ENCODE results near the gene EPAS1.

EPAS1 gene

DNA sequence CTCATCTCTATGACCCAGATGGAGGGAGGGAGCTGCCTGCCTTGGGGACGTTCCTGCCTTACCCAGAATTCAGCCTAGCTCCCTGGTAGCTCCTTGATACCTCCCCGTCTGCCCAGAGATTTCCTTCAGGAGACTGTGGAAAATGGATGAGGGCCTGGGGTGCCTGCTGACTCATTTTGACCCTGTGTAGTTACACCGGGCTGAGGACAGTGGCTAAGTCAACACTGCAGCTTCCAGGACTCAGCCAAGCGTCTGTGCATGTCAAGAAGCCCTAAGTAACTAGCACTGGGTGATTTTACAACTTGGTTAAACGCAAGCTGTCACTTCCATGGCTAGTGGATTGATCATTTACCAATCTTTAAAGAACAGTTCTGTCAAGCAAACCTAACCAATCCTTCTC is 23.3 kb upstream of the EPAS1 start:
- no peak for DNase-seq

DNA sequence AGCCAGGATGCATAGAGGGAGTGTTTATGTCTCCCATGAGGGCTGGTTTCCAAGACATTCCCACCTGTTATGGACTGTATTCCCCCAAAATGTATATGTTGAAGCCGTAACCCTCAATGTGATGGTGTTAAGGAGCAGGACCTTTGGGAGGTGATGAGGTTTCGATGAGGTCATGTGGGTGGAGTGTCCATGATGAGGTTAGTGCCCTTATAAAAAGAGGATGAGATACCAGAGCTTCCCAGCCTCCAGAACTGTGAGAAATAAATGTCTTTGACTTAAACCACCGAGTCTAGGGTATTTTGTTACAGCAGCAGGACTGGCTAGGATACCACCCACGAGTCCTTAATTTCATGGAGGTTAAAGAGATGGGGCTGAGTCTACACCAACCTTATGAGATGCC is 22.6 kb upstream of the EPAS1 start:
- DNase-seq: no peak

DNA sequence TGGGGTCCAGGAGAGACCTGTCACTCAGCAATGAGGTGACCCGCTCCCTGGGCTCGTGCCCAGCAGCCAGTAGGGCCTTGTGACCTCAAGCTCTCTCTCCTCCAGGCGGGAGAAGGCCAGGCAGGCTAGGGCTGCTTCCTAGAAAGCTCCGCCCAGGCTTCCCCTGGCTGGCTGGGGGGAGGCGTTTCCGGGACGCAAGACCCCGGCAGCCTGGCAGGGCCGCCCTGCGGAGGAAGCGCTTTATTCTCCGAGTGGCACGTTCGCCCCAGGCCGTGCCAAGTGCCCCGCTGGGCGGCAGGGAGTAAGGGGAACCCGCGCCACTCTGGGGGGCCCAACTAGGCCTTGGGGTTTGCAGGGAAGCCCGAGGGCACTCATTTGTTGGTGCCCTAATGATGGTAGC is 21.2 kb upstream of the EPAS1 start:
- no peak for DNase-seq

DNA sequence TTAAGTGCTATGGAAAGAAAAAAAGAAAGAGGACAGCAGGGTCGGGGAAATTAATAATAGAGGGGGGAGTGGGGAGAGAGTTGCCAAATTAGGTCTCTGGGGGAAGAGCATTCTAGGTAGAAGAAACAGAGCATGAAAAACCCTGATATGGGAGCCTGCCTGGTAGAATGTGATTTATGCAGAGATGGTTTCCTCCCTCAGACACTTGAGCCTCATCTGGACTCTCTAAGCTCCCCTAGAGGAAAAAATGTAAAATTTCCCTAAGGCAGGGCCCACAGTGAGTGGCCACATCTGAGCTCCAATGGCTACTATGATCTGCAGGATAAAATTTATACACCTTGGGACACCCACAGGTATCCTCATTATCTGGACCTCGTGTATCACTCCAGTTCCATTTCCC is 20.6 kb upstream of the EPAS1 start:
- no peak for DNase-seq

DNA sequence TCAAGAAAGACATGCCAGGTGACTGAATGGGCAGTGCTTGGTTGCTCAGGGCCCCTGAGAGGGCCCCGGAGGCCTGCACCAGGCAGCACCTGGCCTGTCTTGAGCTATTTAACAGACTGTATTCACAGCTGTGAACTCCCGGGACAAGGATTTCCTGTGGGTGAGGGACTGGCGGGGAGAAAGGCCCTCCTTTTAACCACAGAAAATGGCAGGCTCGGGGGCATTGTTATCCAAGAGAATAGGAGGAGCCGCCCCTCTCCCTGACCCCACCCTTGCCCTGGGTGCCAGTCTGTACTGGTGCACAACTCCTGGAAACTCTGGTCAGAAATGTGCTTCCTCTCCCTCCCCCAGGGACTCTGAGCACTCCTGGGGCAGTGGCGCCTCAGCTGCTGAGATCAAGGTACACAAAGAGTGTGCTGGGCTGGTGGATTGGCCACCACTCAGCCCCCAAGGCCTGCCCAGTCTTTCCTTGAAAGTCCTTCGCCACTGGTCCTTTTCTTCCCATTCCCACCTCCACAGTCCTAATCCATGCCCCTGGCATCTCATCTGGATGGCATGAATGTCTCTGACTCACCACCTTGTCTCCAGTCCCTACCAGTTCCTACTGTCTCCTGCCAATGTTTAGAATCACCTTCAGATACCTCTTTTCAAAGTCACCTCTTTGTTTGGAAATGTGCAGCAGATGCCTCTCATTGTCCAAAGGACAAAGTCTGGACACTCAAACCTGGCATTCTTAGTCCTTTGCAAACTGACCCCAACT is 19.6 kb upstream of the EPAS1 start:
- no peak for DNase-seq

DNA sequence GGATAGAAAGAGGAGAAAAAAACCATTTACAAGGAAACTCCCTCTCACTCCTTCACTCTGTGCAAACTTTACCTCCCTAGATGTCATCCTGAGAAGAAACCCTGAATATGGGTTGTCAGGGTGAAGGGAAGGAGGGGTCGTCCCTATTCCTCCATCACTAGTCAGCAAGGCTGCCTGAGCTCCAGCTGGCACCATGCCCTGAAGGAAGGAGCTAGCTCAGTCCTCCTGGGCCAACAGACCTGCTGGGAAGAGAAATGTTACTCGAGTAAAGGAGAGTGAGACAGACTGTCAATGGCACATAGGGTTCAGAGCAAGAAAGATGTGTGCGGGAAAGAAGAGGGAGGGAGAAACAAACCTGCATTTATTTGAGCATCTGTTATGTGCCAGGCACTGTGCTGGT is 18.3 kb upstream of the EPAS1 start:
- DNase-seq: no peak

DNA sequence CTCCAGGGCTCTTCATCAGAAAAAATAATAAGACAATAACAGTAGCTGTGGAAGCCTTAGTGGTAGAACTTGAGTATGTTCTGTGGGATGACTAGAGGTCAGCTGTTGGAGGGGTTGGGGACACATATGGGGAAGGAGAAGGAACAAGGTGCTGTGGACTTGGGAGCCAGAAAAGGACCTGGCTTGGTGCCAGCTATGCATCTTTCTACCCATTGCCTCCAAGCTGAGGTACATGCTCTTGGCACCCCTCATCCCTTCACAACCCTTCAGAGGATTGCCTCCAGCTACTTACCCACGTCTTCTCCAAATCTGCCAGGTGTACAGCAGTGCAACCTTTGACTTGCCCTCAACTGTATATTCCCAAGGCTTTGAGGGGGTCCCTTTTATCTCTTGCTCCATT is 15.3 kb upstream of the EPAS1 start:
- no peak for DNase-seq

DNA sequence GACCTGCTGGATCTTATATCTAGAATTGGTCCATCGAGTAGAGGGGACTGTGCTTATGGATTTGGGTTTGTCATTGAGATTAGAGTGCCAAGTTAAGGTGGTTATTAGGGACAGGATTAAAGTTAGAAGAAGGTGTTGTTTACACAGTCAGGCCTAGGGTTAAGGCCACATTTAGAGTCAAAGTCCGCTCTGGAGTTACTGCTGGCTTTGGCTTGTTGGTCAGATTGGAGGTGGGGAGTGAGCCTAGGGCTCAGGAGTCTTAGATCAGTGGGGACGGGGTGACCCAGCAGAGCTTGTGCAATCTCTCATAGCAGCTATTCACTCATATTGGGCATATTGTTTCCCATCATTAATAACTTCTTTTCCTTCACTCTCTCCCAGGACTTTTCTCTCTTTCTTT is 13.5 kb upstream of the EPAS1 start:
- no peak for DNase-seq

DNA sequence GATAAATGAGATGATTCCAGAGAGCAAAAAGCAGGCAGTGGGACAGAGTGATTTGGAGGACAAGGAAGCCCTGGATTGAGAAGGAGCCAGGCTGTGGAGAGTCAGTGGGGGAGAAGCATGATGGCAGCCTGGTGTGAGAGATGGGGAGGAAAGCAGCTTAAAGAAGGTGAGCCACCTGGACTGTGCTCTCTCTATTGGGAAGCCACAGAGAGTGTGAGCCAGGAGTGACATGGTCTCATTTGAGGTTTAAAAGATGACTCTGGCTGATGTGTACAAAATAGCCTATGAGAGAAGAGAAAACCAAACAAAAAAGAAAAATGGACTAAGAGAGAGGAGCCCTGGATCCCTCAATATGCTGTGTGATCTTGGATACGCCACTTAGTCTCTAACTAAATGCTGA is 12.9 kb upstream of the EPAS1 start:
- DNase-seq: no peak

DNA sequence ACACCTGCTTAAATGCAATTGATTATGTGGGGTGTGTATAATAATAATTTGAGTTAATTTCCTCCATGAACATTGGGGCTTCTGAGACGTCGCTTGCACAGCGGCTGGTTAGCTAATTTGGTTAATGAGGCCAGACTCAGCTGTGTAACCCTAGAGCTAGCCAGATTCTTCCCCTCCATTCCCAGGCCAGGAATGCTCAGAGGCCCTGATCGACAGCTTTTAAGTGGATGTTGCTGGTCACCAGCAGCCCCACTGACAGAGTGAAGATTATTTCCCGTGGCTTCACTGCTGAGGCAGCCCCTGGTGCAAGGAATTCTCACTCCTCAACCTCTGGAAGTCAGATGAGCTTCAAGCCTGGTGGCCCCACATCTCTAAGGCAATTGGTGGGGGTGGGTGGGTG is 12.4 kb upstream of the EPAS1 start:
- DNase-seq: no peak

DNA sequence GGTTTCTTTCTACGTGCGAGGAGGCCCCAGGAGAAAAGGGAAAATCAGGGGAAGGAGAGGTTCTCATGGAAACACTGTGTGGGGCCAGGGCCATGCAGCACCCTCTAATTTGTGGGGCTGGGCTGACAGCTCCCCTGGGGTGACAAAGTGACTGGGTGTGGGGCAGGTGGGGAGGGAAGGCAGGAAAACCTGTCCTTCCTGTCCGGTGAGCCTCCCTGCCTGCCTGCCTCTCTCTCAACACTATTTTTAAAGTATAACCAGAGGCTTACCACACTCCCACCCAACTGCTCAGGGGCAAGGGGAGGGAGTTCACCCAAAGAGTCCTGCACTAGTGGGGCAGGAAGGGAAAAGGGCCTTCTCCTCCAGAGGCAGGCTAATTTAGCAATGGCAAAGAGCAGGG is 10.5 kb upstream of the EPAS1 start:
- DNase-seq: no peak

DNA sequence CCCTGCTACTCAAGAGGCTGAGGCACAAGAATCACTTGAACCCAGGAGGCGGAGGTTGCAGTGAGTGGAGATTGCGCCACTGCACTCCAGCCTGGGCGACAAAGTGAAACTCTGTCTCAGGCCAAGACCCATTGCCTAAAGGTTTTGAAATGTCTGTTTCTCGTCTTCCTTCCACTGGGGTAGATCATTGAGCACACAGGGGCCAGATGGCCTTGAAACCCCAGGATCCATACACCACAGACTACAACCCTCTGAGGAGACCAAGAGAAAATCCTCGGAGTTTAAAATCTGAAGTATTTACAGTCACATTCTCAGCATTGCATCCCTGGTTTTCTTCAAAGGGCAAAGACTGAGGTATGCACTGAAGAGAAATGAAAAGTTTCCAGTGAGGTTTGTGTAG is 7.1 kb upstream of the EPAS1 start:
- DNase-seq: no peak

DNA sequence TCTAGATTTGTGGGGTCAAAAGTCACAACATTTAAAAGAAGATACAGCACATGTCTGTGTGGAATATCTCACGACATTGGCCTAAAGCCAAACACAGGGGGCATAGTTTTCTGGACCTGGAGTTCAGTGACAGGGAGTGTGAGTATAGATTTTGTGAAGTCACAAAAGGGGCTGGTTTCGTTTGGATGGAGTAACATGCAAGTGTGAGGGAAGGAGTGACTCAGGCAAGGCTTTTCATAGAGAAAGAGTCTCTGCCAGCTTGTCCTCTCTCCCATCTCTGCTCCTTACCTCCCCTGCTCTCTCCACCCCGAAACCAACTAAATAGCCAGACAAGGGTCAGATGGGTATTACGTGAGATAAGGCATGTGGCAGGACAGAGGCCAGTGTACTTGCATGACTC is 3.7 kb upstream of the EPAS1 start:
- no peak for DNase-seq

DNA sequence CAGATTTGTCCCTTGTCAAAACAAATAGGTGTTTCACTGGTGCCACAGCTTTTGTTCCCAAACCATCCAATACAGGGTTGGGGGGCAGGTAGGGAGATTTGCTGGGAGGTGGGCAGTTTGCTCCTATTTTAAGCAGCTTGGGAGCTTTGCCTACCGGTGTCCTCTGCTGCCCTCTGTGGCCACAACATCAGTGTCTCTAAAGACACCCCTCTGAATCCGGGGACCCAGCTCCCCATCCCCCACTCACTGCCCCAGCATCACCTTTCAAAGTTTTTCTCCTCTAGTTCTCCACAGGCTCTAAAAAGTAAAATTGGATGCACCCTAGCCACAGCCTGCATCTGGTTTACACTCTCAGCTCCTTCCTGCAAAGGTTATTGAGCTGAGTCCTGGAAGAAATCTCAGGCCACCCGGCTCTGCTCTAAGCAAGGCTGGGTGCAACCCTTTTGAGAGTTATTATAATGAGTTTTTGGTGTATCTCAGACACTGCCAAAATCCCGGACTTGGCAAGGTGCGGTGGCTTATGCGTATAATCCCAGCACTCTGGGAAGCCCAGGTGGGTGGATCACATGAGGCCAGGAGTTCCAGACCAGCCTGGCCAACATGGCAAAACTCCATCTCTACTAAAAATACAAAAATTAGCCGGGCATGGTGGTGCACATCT is 2.9 kb upstream of the EPAS1 start:
- DNase-seq: no peak

DNA sequence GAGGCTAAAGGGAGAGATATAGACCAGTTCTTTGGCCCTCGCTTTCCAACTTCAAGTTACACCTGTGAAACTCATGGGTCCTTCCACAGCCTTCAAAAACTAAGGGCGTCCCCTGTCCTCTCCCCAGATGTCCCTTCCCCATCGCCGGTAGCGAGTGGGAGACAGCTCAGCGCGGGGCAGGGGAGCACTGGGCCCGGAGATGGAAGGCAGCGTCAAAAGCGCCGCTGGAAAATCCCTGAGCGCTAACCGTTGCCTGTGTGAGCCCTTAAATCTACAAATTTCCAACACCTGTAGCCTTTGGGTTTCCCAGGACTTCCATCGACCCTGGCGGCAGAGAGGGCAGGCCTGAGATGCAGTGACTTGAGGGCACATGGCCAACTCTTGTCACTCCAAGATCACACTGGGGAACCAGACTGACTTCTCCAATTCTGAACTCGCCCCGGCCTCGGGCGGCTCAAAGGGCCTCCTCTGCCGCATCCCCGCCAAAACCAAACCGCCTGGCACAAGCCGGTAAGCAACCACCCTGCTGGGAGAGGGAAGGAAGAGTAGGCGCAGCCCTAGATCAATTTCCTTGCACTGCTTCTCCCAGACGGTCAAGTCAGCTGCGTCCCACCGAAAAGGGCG is 879 bp upstream of the EPAS1 start:
- DNase-seq: no peak

DNA sequence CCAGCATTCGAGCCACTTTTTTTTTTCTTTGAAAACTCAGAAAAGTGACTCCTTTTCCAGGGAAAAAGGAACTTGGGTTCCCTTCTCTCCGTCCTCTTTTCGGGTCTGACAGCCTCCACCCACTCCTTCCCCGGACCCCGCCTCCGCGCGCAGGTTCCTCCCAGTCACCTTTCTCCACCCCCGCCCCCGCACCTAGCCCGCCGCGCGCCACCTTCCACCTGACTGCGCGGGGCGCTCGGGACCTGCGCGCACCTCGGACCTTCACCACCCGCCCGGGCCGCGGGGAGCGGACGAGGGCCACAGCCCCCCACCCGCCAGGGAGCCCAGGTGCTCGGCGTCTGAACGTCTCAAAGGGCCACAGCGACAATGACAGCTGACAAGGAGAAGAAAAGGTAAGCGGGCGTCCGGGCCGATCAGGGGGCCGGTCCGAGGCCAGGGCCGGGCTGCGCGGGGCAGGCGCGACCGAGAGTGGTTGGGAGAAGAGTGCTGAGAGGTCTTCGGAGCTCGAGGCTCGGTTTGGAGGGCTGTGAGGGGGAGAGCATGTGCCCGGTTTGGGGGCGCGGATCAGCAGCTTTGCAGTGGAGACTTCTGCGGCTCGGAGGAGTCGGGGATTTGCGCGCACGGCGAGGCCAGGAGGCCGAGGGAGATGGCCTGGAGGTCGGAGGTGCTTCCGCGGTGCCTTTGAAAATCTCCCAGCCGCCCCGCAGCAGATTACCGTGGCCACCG is 502 bp downstream of the EPAS1 start:
- no peak for DNase-seq

DNA sequence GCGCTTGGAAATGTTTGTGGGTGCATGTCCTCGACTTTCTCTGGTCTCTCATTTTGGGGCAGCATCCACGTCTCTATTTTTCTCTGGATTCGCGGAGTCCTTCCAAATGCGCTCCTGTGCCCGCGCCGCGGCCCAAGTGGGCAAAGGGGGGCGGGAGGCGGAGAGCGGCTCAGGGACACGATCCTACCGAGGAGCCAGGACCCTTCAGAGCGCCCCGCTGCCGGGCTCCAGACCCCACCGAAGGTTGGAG is 990 bp downstream of the EPAS1 start:
- no peak for DNase-seq

DNA sequence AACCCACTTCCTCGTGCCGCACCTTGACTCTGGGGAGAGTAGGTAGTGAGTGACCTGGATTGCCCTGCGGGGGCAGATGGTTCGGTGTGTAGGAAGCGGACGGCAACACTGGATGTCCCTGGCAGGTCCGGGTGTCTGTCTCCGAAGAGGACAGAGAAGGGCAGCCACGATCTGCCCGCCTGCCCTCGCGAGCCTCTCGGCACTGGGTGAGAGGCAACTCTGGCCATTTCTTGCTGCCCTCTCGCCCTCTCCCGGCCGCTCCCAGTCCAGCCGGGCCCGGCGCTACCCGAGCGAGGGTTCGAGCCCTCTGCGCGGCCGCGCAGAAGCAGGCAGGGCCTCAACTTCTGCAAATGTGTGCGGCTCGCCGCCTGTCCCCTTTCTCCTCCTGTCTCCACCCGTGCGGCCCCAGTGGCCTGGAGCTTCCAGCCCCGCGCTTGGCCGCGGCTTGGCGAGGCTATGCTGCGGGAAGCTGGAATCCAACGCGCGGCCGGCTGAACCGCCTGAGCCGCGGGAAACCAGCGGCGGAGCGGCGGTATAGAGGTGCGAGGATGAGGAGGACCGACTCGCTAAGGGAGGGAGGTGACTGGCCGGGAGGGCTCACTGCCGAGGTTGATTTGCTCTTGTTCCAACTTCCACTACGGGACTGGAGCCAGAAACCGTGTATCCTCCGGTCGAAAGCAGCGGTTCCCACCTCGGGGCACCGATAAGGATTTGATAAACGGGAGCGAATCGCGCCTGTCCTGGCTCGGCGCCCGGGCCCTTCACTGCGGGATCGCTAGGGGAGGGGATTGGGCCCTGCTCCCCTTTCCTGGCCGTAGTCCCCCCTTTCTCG is 1.5 kb downstream of the EPAS1 start:
- DNase-seq: no peak

DNA sequence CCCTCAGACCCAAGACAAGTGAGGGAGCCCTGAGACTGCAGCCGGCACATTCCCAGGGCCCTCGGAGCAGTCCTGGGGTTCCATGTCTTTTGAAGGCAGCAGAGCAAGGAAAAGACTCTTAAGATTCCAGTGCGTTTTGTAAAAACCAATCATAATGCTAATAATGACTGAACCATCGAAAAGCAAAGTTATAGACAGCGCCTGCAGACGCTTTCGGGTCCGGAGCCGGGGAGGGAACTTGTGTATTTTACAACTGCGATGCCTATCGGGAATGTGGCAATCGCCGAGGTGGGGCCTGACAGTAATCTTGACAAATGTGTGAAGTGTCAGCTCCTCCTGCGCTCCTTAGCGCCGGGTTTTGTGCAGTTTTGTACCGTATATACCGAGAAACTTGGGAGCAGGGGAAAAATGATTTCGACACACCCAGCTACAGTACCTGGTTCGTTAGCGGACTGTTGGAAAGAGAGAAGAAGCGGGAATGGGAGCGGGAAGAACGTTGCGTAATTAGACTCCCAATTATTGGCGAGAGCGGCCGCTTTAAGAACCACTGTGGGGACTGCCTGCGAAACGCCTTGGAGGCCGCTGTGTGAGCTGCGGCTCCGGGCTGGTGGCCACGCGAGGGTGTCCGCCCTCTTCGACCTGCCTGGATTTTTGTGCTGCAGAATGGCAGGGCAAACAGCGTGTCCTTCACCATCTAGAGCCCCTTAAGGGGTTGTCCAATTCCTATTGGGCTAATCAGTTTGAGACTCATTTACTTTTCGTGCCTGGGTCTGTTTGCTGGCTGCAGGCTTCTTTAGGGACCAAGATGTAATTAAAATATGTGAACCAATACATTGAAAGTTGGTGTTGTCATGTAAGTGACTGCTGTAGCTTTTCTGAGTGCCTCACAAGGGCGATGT is 2.4 kb downstream of the EPAS1 start:
- no peak for DNase-seq

DNA sequence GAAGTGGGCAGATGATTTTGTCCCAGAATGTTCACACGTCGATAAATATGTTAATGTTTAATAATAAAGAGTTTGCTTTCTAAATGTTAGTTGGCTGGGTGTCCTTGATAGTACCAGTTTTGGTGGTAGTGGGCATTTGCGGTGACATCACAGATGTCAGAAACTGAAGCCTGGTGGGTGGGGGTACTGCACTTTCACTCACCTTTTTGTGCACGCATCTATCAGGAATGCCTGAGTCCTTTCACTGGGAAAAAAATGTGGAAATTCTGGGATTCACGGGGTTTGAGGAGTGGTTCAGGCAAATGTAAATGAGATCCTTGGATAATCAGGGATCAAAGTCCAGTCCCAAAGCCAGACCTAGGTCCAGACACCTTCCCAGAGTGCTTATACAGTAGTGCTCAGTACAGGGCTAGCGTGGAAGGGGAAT is 3.2 kb downstream of the EPAS1 start:
- DNase-seq: no peak

DNA sequence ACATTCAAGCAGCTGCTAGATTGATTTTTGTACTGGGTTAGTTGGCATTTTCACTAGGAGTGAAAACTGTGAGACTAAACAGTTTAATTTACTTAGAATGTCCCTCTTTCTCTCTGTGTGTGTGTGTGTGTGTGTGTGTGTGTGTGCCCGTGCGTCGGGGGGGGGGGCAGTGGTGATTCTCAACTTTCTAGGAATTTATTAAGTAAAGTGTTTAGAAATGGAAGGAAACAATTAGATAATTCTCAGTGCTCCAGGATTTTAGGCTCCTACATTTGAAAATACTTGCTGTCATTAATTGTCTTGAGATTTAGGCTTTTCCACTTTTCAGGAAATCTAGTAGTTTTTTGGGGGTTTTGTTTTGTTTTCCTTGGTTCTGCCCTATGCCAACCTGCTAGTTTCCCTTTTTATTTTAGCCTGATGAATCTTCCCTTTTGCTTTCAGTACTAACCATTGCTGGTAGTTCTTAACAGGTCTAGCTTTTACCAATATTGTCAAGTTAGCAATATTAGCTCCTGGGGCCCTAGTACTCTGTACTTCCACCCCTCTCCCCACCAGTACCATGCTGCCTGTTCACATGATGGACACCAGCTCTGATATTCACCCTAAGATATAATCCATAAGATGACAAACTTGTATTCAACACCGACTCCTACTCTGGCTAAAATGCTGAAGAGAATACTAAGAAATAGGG is 4.9 kb downstream of the EPAS1 start:
- DNase-seq: no peak

Measured in T1000 (cell line).